DND-41 (cell line): ENCODE measurements around the gene NTRK1.

Experiments used
- ATAC-seq: fragments of 200-7000 bp; cut with Tn5 transposase; 3 replicates; pipeline ENCODE4 v1.9.1; 2021; ENCODE audit warnings: low read depth; ENCODE audit not compliant: insufficient read depth
- DNase-seq: peaks from one replicate; pipeline ENCODE4 v3.0.0-alpha.2; 2020
- H2AFZ ChIP-seq: 2 replicates; pipeline ENCODE4 v1.6.0; 2012; ENCODE audit warnings: low read depth, low read length
- H3K27ac ChIP-seq: 2 replicates; pipeline ENCODE4 v1.5.1; 2012; ENCODE audit warnings: low read length, inconsistent platforms
- H3K27me3 ChIP-seq: fragments of 200-600 bp; sonication (generic); 2 replicates; pipeline ENCODE4 v1.6.0; 2012; ENCODE audit warnings: low read length, mild to moderate bottlenecking, inconsistent platforms; ENCODE audit not compliant: insufficient read depth, poor library complexity
- H3K36me3 ChIP-seq: 2 replicates; pipeline ENCODE4 v1.5.1; 2012; ENCODE audit warnings: low read length, inconsistent platforms; ENCODE audit not compliant: insufficient read depth
- H3K4me1 ChIP-seq: 2 replicates; pipeline ENCODE4 v1.5.1; 2012; ENCODE audit warnings: mild to moderate bottlenecking, low read length; ENCODE audit not compliant: insufficient read depth
- H3K4me2 ChIP-seq: 2 replicates; pipeline ENCODE4 v1.6.0; 2012; ENCODE audit warnings: mild to moderate bottlenecking, moderate library complexity, low read length, inconsistent platforms; ENCODE audit not compliant: insufficient read depth
- H3K4me3 ChIP-seq, 2 experiments: fragments of 200-600 bp in 1 of 2; shearing (Covaris generic) in 1 of 2; 2 replicates each; pipeline ENCODE4 v1.5.1; 2012 to 2016; ENCODE audit warnings: inconsistent platforms in 2 of 2, low read length in 2 of 2, mild to moderate bottlenecking in 2 of 2, low read depth in 1 of 2, moderate library complexity in 1 of 2
- H3K79me2 ChIP-seq: 2 replicates; pipeline ENCODE4 v1.6.0; 2012; ENCODE audit warnings: low read length, inconsistent platforms; ENCODE audit not compliant: insufficient read depth
- H3K9ac ChIP-seq: 2 replicates; pipeline ENCODE4 v1.6.0; 2012; ENCODE audit warnings: low read depth, mild to moderate bottlenecking, inconsistent platforms, low read length, moderate library complexity
- H3K9me3 ChIP-seq: 2 replicates; pipeline ENCODE4 v1.5.1; 2012; ENCODE audit warnings: low read length, moderate library complexity, mild to moderate bottlenecking, inconsistent platforms; ENCODE audit not compliant: insufficient read depth, severe bottlenecking
- H4K20me1 ChIP-seq: 2 replicates; pipeline ENCODE4 v1.6.0; 2012; ENCODE audit warnings: low read length; ENCODE audit not compliant: insufficient read depth
- CTCF ChIP-seq: IDR thresholded peaks from 2 replicates; pipeline ENCODE4 v1.5.1; 2012; ENCODE audit warnings: borderline replicate concordance, low read length, moderate library complexity, mild to moderate bottlenecking; ENCODE audit not compliant: poor library complexity, severe bottlenecking; ENCODE audit errors: extremely low read depth
- EZH2 ChIP-seq: IDR thresholded peaks from 3 replicates; pipeline ENCODE4 v1.6.1; 2012; ENCODE audit warnings: borderline replicate concordance, low read depth, mild to moderate bottlenecking, moderate library complexity, low read length, inconsistent platforms; ENCODE audit not compliant: severe bottlenecking

NTRK1 gene

GRCh38 chr1:156851779-156852417, 8.8 kb upstream of the NTRK1 start:
- ATAC-seq: no peak
- TF ChIP-seq EZH2 (no peak), CTCF (no peak)
- Histone ChIP-seq H3K9me3 (no peaks in the 10 kb centered on the region), H2AFZ (no peak overlapping the region), H3K9ac (no peak overlapping the region), H3K27ac (no peak overlapping the region), H3K4me1 (no peaks in the 10 kb centered on the region), H3K4me2 (no peak overlapping the region), H3K4me3 (no peak overlapping the region), H4K20me1 (no peaks in the 10 kb centered on the region), H3K36me3 (no peaks in the 10 kb centered on the region), H3K79me2 (no peaks in the 10 kb centered on the region), H3K27me3 (peaks cover 9% of the 10 kb centered on the region)
- no peak for DNase-seq

- Histone ChIP-seq H3K9ac (no peak overlapping the region), H4K20me1 (no peaks in the 10 kb centered on the region), H3K4me1 (no peaks in the 10 kb centered on the region), H3K79me2 (no peaks in the 10 kb centered on the region), H3K36me3 (no peaks in the 10 kb centered on the region), H3K27ac (no peak overlapping the region), H3K9me3 (no peaks in the 10 kb centered on the region), H3K4me2 (no peak overlapping the region), H3K27me3 (peaks cover 11% of the 10 kb centered on the region), H2AFZ (no peak overlapping the region), H3K4me3 (no peak overlapping the region)
- TF ChIP-seq CTCF: no peak
- no peak for TF ChIP-seq EZH2
- DNase-seq (no peak), ATAC-seq (no peak)
Measured at GRCh38 chr1:156852418-156852874, 8.2 kb upstream of the NTRK1 start.

GRCh38 chr1:156853761-156854160, 6.9 kb upstream of the NTRK1 start:
- H3K27me3 ChIP-seq: peaks cover 23% of the 10 kb centered on the region
- ATAC-seq (no peak), DNase-seq (no peak)
- H3K79me2 ChIP-seq: no peaks in the 10 kb centered on the region
- H3K27ac ChIP-seq: no peak overlapping the region
- TF ChIP-seq CTCF (no peak), EZH2 (no peak)
- H3K4me1 ChIP-seq: no peaks in the 10 kb centered on the region
- H3K4me2 ChIP-seq: no peak overlapping the region
- no peak overlapping the region for H3K4me3 ChIP-seq
- H2AFZ ChIP-seq: no peak overlapping the region
- no peaks in the 10 kb centered on the region for H4K20me1 ChIP-seq
- H3K9me3 ChIP-seq: no peaks in the 10 kb centered on the region
- no peaks in the 10 kb centered on the region for H3K36me3 ChIP-seq
- H3K9ac ChIP-seq: no peak overlapping the region
